HG03442 (cell line): Measurements from ENCODE around the gene GCNT2.
"Not testable (repeated sequence)": the region's sequence is repeated elsewhere in the genome, so short reads cannot be mapped to it uniquely, and the experiment has no call there.

Source experiments
- ATAC-seq: cut with Tn5 transposase; IDR thresholded peaks from one replicate; pipeline ENCODE4 v1.9.1; 2021; ENCODE audit warnings: mild to moderate bottlenecking, moderate library complexity; ENCODE audit not compliant: unreplicated experiment

The GCNT2 gene

GRCh38 chr6:10521104-10521808 lies at the start of gene GCNT2:
TSS of gene GCNT2 (plus strand) at chr6:10521351. CDS start at chr6:10528912, 7,561 bp downstream.
- peak; percentile 46 for ATAC-seq

DNA sequence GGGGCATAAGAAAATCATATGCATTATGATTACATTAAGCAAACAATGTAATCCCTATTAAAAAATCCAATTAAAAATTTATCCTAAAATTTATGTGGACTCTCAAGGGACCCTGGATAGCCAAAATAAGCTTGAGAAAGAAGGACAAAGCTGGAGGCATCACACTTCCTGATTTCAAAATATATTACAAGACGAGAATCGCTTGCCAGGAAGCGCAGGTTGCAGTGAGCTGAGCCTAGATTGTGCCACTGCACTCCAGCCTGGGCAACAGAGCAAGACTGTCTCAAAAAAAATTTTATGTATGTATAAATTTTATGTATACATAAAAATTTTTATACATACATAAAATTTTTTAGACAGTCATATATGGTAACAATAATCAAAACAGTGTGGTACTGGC lies 48.5 kb upstream of the GCNT2 start:
- ATAC-seq, result no peak

- ATAC-seq, result peak; percentile 58
Observed at GRCh38 chr6:10478187-10479040, 42.7 kb upstream of the GCNT2 start.

DNA sequence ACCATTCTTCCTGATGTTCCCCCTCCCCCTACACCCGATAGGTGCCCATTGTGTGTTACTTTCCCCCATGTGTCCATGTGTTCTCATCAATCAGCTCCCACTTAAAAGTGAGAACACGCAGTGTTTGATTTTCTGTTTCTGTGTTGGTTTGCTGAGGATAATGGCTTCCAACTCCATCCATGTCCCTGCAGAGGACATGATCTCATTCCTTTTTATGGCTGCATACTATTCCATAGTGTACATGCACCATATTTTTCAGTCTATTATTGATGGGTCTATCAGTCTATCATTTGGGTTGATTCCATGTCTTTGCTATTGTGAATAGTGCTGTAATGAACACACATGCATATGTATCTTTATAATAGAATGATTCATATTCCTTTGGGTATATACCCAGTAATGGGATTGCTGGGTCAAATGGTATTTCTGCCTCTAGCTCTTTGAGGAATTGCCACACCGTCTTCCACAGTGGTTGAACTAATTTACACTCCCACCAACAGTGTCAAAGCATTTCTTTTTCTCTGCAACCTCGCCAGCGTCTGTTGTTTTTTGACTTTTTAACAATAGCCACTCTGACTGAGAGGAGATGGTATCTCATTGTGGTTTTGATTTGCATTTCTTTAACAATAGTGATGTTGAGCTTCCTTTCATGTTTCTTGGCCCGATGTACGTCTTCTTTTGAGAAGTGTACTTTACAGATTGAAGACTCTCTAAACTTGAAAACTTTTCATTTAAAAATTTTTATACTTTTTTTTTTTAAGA lies 41.0 kb upstream of the GCNT2 start:
- ATAC-seq, result peak; percentile 45

DNA sequence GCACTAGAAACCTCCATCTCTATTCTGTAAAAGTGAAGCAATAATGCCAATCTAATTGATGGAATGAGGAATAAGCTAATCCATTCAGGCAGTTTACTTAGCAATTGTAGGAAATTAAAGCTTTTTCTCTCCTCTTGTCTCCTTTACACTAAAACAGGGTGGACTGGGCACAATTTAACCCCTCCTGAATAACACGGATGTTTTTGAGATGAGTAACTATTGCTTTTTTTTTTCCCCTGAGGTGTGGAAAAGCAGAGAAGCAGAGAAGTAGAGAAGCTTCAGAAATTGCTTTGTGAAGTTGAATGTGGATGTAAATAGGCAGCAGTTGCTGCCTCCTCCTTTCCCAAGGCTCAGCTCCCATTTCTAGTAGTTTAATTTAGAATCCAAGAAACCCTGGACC lies 40.0 kb upstream of the GCNT2 start:
- ATAC-seq, result no peak

DNA sequence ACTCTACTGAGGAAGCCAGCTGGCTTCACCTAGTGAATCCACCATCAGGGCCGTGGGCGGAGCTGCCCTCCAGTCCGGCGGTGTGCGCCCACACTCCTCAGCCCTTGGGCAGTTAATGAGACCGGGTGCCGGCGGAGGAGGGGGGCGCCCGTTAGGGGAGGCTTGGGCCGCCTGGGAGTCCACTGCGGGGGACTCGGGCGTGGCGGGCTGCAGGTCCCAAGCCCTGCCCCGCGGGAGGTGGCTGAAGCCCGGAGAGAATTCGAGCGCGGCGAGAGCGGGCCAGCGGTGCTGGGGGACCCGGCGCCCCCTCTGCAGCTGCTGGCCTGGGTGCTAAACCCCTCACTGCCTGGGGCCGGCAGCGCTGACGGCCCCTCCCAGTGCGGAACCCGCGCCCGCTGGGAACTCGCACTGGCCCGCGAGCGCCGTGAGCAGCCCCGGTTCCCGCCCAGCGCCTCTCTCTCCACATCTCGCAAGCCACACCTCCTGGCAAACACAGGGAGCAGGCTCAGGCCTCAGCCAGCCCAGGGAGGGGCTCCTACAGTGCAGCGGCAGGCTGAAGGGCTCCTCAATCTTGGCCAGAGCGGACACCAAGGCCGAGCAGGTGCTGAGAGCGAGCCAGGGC lies 38.4 kb upstream of the GCNT2 start:
- no peak for ATAC-seq

DNA sequence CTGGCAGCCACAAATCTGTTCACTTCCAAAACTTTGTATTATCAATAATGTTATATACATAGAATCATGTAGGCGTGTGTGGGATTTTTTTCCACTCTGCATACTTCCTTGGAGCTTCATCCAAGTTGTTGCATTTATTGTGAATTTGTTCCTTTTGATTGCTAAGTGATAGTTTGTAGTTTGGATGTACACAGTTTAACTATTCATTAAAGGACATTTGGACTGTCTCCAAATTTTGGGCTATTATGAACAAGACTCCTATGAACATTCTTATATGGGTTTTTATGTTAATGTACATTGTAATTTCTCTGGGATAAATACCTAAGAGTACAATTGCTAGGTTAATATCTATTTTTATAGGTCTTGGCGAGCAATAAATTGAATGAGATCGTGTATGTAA lies 36.2 kb upstream of the GCNT2 start:
- ATAC-seq, result no peak

DNA sequence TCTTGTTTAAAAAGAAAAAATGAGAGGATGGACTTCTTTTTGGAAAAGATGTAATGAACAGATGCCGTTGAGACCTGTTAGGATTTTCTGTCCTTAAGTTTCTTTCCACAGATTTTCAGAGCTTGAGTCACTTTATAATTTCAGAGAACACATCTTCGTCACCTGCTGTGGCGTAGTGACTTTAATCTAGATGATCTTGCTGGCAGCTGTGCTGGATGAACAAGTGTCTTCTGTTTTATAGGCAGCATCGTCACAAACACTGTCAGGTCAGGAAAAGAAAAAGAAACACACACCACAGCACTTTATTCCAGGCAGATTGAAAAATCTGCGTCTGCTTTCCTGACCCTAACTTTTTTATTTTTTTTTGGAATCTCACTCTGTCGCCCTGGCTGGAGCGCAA lies 35.7 kb upstream of the GCNT2 start:
- no peak for ATAC-seq

DNA sequence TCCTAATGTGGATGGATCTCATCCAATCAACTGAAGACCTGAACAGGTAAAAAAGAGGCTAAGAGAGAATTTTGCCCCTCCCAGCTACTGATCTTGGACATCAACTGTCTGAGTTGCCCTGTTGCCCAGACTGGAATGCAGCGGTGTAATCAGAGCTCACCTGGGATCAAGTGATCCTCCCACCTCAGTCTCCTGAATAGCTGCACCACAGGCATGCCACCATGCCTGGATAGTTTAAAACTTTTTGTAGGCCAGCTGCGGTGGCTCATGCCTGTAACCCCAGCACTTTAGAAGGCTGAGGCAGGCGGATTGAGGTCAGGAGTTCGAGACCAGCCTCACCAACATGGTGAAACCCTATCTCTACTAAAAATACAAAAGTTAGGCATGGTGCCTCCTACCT lies 34.9 kb upstream of the GCNT2 start:
- no peak for ATAC-seq

GRCh38 chr6:10486944-10487588 lies 34.1 kb upstream of the GCNT2 start:
- ATAC-seq, result not testable (repeated sequence)

- no peak for ATAC-seq
Observed at GRCh38 chr6:10487668-10488327, 33.4 kb upstream of the GCNT2 start.

GRCh38 chr6:10491463-10491862 lies 29.7 kb upstream of the GCNT2 start:
- ATAC-seq, result no peak

- ATAC-seq, result not testable (repeated sequence)
Observed at GRCh38 chr6:10491905-10492304, 29.2 kb upstream of the GCNT2 start.

- ATAC-seq, result no peak
Observed at GRCh38 chr6:10495029-10495428, 26.1 kb upstream of the GCNT2 start.

- ATAC-seq, result no peak
Observed at GRCh38 chr6:10505529-10505928, 15.6 kb upstream of the GCNT2 start.

GRCh38 chr6:10507298-10507697 lies 13.9 kb upstream of the GCNT2 start:
- no peak for ATAC-seq

GRCh38 chr6:10507715-10508114 lies 13.4 kb upstream of the GCNT2 start:
- ATAC-seq, result no peak

DNA sequence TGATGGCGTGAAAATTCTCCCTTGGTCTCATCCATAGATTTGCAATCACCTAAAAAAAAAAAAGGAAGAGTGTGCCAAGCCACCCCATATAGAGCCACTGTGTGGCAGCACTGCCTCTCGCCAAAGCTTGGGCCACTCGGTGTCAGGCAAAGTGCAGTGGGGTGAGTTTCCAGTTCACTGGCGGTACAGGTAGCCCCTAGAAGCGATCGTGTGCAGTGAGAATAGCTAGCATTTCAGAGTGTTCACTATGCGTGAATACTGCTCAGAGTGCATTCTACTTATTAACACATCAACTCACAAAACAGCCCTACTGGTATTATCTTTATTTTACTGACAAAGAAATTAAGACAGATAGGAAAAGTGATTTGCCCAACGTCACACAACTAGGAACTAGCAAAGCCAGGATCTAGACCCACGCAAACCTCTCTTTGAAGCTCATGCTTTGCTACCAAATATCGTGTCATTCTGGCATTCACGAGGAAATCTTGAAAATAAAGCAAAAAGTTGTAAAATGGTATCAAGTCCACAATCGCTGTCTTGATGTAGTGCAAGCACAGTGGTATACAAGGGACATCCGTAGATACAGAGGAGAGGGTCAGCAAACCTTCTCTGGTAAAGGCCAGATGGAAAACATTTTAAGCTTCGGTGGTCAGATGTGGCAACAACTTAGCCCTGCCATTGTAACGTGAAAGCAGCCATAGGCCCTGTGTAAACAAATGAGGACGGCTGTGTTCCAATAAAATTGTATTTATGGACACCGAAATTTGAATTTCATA lies 10.4 kb upstream of the GCNT2 start:
- ATAC-seq, result peak; percentile 98

GRCh38 chr6:10511477-10511876 lies 9.7 kb upstream of the GCNT2 start:
- no peak for ATAC-seq
